Adrenal gland (tissue), 5 donors: Measurements from ENCODE around the gene RNF123.

ENCODE experiments used
- POLR2A ChIP-seq, 2 donors: fragments of 450-650 bp; IDR thresholded peaks; one replicate each; pipeline ENCODE4 v1.6.1; 2017; ENCODE audit warnings: antibody characterized with exemption in 2 of 2, mild to moderate bottlenecking in 2 of 2, moderate library complexity in 1 of 2
- TF ChIP-seq, protein P1 (sequence below), 6 experiments: fragments of 450-650 bp in 4 of 6; fragments of 200-600 bp in 2 of 6; sonication (generic) in 1 of 6; IDR thresholded peaks; 1 replicate in 5 of 6; 2 replicates in 1 of 6; pipeline versions ENCODE4 v1.5.1 to v1.8.0; 2016 to 2021; ENCODE audit warnings: antibody characterized with exemption in 6 of 6, mild to moderate bottlenecking in 2 of 6, moderate library complexity in 1 of 6
- donor health status: DM: no; HTN: no; CAD: no.

DNA sequence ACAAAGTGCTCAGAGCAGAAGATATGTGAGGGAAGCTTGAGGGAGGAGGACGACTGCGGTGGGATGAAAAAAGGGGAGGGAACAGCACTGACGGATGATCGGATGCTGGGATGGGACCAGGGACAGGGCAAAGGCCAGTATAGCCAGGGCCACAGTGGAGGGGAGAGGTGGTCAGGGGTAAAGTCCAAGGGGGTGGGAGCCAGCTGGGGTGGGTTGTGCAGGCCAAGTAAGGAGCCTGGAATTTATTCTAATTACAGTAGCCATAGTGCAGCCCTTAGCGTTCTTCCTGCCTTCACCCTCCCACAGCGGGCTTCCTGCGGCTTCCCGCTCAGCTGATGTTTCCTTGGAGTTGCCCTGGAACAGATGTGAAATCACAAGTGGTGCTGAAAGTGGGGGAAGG is 22.8 kb upstream of the RNF123 start:
- TF ChIP-seq, protein P1, sequence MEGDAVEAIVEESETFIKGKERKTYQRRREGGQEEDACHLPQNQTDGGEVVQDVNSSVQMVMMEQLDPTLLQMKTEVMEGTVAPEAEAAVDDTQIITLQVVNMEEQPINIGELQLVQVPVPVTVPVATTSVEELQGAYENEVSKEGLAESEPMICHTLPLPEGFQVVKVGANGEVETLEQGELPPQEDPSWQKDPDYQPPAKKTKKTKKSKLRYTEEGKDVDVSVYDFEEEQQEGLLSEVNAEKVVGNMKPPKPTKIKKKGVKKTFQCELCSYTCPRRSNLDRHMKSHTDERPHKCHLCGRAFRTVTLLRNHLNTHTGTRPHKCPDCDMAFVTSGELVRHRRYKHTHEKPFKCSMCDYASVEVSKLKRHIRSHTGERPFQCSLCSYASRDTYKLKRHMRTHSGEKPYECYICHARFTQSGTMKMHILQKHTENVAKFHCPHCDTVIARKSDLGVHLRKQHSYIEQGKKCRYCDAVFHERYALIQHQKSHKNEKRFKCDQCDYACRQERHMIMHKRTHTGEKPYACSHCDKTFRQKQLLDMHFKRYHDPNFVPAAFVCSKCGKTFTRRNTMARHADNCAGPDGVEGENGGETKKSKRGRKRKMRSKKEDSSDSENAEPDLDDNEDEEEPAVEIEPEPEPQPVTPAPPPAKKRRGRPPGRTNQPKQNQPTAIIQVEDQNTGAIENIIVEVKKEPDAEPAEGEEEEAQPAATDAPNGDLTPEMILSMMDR (IDR thresholded peaks at IDR 0.05) = no peak
- no peak for TF ChIP-seq POLR2A (IDR thresholded peaks at IDR 0.05)
